Naive thymus-derived CD8-positive, alpha-beta T cell (primary cell): ENCODE results near the gene DNAH3. TPM values are rescaled to one million over a fixed set of nuclear protein-coding genes. Genes with fewer than 3 reads are reported as not detected.
A peak's percentile ranks its signal among the peaks of the same experiment; 100 is the strongest.
"Not testable (repeated sequence)": the region's sequence is repeated elsewhere in the genome, so short reads cannot be mapped to it uniquely, and the experiment has no call there.

ENCODE experiments used
- ATAC-seq, 2 donors: fragments of 150-1000 bp; cut with Tn5 transposase in 1 of 2; sonication (Bioruptor Pico), chemical (Tn5 transposase) in 1 of 2; 1 replicate in 1 of 2; 2 replicates in 1 of 2; pipeline ENCODE4 v1.10.0; 2021; ENCODE audit warnings: mild to moderate bottlenecking in 2 of 2, moderate library complexity in 2 of 2
- POLR2A ChIA-PET: fragments of 350-600 bp; sonication (Branson Sonifier 250); formaldehyde crosslinking; loops from one replicate; lab custom pipeline; 2021; ENCODE audit warnings: antibody characterized with exemption; lab: Charles Lee
- DNase-seq, 10 donors: peaks; one replicate each; pipeline versions ENCODE4 v3.0.0 to v3.0.0-alpha.2; 2020 to 2022
- H3K27ac Mint-ChIP-seq, 10 donors: one replicate each; pipeline ENCODE4 v1.8.0; 2020 to 2022; ENCODE audit warnings: mild to moderate bottlenecking in 10 of 10, mixed read lengths in 10 of 10, moderate library complexity in 4 of 10, inconsistent platforms in 1 of 10
- H3K27me3 Mint-ChIP-seq, 5 donors: one replicate each; pipeline ENCODE4 v1.8.0; 2021 to 2022; ENCODE audit warnings: mixed read lengths in 5 of 5
- H3K36me3 Mint-ChIP-seq, 3 donors: one replicate each; pipeline ENCODE4 v1.8.0; 2020 to 2022; ENCODE audit warnings: mixed read lengths in 3 of 3, mild to moderate bottlenecking in 2 of 3, inconsistent platforms in 1 of 3
- H3K4me1 Mint-ChIP-seq, 4 donors: one replicate each; pipeline ENCODE4 v1.8.0; 2021 to 2022; ENCODE audit warnings: mixed read lengths in 4 of 4
- H3K4me3 Mint-ChIP-seq, 10 donors: one replicate each; pipeline ENCODE4 v1.8.0; 2020 to 2022; ENCODE audit warnings: mild to moderate bottlenecking in 10 of 10, mixed read lengths in 10 of 10, moderate library complexity in 6 of 10, inconsistent platforms in 1 of 10
- H3K9me3 Mint-ChIP-seq, 9 donors: one replicate each; pipeline ENCODE4 v1.8.0; 2020 to 2022; ENCODE audit warnings: mixed read lengths in 9 of 9, mild to moderate bottlenecking in 3 of 9, inconsistent platforms in 1 of 9, moderate library complexity in 1 of 9
- polyA plus RNA-seq, 3 donors: library from polyadenylated mRNA; unstranded; fragments of 300-500 nt; fragmentation: Illumina TruSeq; gene quantifications; one replicate each; pipeline ENCODE4 v1.2.3, GENCODE V29; 2021
- total RNA-seq, 8 experiments: library from RNA in 2 of 8; stranded (reverse) in 2 of 8; gene quantifications; one replicate each; pipeline ENCODE4 v1.2.3 and lab custom pipeline; 2021 to 2026

DNAH3 gene
- total and polyA plus RNA-seq, 5 experiments from 2014 or later: not detected

DNA sequence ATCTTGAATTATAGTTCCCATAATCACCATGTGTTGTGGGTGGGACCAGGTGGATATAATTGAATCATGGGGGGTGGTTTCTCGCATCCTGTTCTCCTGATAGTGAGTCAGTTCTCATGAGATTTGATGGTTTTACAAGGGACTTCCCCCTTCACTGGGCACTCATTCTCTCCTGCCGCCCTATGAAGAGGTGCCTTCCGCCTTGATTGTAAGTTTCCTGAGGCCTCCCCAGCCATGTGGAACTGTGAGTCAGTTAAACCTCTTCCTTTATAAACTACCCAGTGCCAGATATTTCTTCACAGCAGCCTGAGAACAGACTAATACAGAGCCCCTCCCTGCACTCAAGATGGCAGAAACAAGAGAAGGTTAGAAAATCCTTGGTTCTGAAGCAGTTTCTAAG is 34.2 kb upstream of the DNAH3 start:
- POLR2A ChIA-PET: no interaction called here
- H3K27ac Mint-ChIP-seq: no peak overlapping the region
- no peak for ATAC-seq
- H3K27me3 Mint-ChIP-seq: peaks cover 0 to 8% (median 0%) of the 10 kb centered on the region in 5 donors
- no peak for DNase-seq
- peaks cover 7 to 18% (median 14%) of the 10 kb centered on the region in 3 donors for H3K36me3 Mint-ChIP-seq
- no peak overlapping the region for H3K4me3 Mint-ChIP-seq
- H3K9me3 Mint-ChIP-seq: peaks cover 0 to 5% (median 0%) of the 10 kb centered on the region in 9 donors
- H3K4me1 Mint-ChIP-seq: peaks cover 0 to 8% (median 3%) of the 10 kb centered on the region in 4 donors

DNA sequence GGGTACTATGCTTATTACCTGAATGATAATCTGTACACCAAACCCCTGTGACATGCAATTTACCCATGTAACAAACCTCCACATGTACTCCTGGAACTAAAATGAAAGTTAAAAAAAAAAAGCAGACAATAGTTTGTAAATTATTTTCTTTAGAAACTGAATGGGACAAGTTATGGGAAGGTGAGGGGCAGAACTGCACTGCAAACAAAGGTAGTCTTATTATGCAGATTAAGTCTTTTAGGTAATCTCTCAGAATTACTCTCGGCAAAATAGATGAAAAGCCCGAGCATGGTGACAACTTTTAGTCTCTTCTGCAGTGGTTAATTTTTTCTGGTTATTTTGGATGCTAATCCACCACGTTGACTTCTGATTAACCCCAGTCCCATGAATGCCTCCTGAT is 33.3 kb upstream of the DNAH3 start:
- Mint-ChIP-seq H3K27me3 (peaks cover 0 to 3% (median 0%) of the 10 kb centered on the region in 5 donors), H3K27ac (no peak overlapping the region), H3K9me3 (peaks cover 0 to 5% (median 1%) of the 10 kb centered on the region in 9 donors), H3K36me3 (peaks cover 8 to 27% (median 23%) of the 10 kb centered on the region in 3 donors), H3K4me1 (peaks cover 0 to 8% (median 3%) of the 10 kb centered on the region in 4 donors), H3K4me3 (no peak overlapping the region)
- no peak for DNase-seq
- POLR2A ChIA-PET: no interaction called here
- no peak for ATAC-seq

DNA sequence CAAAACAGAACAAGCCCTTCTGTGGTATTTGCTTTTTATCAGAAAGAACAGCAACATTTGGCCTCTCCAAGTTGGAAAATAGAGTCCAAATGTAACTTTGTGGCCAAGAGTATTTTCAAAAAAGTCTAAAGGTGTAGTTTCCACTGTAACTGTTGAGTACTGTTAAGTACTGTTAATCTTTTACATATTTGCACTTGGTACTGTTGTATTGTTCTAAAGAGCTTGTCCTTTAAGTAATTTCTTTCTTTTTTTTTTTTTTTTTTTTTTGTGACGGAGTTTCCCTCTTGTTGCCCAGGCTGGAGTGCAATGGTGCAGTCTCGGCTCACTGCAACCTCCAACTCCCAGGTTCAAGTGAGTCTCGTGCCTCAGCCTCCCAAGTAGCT is 29.3 kb upstream of the DNAH3 start:
- no peak for ATAC-seq
- H3K4me3 Mint-ChIP-seq: no peak overlapping the region
- H3K27ac Mint-ChIP-seq: no peak overlapping the region
- H3K9me3 Mint-ChIP-seq: peaks cover 0 to 9% (median 2%) of the 10 kb centered on the region in 9 donors
- DNase-seq: no peak
- H3K27me3 Mint-ChIP-seq: no peaks in the 10 kb centered on the region
- peaks cover 18 to 57% (median 44%) of the 10 kb centered on the region in 3 donors for H3K36me3 Mint-ChIP-seq
- POLR2A ChIA-PET: no interaction called here
- peaks cover 0 to 4% (median under 1%) of the 10 kb centered on the region in 4 donors for H3K4me1 Mint-ChIP-seq

DNA sequence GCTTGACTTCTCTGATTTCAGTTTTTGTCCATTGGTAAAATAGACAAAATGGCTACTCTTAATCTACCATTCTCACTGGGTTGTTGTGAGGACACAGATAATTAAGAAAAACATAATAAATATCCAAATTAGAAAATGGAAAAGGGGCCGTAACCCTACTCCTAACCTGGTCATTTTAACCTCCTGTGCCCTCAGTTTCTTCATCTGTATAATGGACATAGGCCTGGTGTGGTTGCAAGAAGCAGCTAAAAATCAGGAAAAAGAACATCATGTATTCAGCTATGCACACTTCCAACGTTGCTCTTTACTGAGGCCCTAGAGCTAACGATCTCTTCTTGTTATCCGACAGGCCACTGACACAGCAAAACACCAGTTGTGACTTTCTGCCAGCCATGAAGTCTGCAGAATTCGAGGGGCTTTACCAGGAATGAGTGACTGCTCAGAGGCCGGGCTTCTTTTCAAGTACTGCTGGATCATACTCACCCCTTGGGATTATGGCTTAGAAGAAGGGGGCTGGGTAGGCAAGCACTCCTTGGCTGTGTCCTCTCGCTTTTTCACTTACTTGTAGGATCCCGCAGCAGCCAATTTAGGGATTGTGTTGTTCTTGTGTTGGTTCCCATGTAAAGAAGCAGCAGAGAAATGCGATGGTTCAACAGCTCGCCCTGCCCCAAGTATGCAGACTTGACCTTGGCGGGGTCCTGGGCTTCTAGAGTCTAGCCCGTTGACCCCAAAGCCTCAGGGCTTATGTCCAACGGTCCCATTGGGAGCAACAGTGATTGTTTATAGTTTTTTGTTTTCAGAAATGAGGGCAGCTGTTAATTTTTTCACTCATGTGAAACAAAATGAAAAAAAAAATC is 28.7 kb upstream of the DNAH3 start:
- POLR2A ChIA-PET: no interaction called here
- H3K4me1 Mint-ChIP-seq: peaks cover 0 to 1% (median under 1%) of the 10 kb centered on the region in 4 donors
- no peak for DNase-seq
- no peak overlapping the region for H3K27ac Mint-ChIP-seq
- no peak overlapping the region for H3K4me3 Mint-ChIP-seq
- no peak for ATAC-seq
- no peaks in the 10 kb centered on the region for H3K27me3 Mint-ChIP-seq
- peaks cover 0 to 9% (median 2%) of the 10 kb centered on the region in 9 donors for H3K9me3 Mint-ChIP-seq
- H3K36me3 Mint-ChIP-seq: peaks cover 18 to 63% (median 44%) of the 10 kb centered on the region in 3 donors

DNA sequence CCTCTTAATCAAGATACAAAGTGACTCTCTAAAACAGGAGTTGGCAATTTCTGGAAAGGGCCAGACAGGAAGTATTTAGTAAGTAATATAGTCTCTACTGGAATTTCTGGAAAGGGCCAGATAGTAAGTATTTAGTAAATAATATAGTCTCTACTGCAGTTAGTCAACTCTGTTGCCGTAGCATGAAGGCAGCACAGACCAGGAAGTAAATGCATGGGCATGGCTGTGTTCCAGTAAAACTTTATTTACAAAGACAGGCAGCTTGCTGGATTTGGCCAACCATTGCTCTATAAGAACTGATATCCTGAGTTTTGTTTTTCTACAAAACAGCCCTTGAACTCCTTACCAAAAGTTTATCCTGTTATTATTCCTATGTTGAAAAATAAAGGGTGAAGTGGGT is 24.8 kb upstream of the DNAH3 start:
- H3K9me3 Mint-ChIP-seq: peaks cover 0 to 9% (median 2%) of the 10 kb centered on the region in 9 donors
- no peak for ATAC-seq
- POLR2A ChIA-PET: no interaction called here
- peaks cover 11 to 83% (median 50%) of the 10 kb centered on the region in 3 donors for H3K36me3 Mint-ChIP-seq
- DNase-seq: no peak
- no peaks in the 10 kb centered on the region for H3K27me3 Mint-ChIP-seq
- H3K4me1 Mint-ChIP-seq: peaks cover 0 to 1% (median 0%) of the 10 kb centered on the region in 4 donors
- no peak overlapping the region for H3K27ac Mint-ChIP-seq
- H3K4me3 Mint-ChIP-seq: no peak overlapping the region

DNA sequence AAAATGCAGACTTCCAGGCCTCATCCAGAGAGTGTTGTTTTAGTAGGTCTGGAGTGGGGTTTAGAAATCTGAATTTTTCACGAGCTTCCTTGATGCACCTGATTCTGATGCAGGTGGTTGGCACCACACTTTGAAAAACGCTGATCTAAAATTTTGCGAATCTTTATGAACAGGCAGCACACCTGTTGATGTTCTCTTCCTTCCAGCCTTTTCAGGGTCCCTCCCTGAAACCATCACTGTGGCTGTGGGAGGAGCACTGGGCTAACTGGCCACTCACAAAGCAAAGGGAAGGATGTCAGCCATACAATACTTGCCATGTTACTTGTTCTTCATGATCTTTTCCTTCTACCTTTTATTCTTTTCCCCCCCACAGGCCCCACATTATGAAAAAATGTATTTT is 22.0 kb upstream of the DNAH3 start:
- no peaks in the 10 kb centered on the region for H3K4me1 Mint-ChIP-seq
- no peak for ATAC-seq
- H3K4me3 Mint-ChIP-seq: no peak overlapping the region
- POLR2A ChIA-PET: no interaction called here
- H3K9me3 Mint-ChIP-seq: no peaks in the 10 kb centered on the region
- no peak overlapping the region for H3K27ac Mint-ChIP-seq
- H3K36me3 Mint-ChIP-seq: peaks cover 0 to 62% (median 29%) of the 10 kb centered on the region in 3 donors
- no peaks in the 10 kb centered on the region for H3K27me3 Mint-ChIP-seq
- DNase-seq: no peak

DNA sequence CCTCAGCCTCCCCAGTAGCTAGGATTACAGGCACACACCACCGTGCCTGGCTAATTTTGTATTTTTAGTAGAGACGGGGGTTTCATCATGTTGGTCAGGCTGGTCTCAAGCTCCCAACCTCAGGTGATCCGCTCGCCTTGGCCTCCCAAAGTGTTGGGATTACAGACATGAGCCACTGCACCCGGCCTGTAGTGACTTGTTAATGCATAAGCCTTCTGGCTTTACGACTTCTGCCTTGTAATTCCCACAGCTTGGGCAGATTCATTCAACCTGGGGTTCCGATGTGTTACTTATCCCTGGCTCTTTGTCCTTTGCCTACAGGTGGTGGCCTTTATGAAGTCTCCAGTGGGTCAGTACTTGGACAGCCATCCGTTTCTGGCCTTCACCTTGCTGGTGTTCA is 19.5 kb upstream of the DNAH3 start:
- Mint-ChIP-seq H3K27ac (peak overlapping the region in 1 of 10 donors; percentile 38), H3K36me3 (peaks cover 5 to 54% (median 23%) of the 10 kb centered on the region in 3 donors)
- H3K4me3 Mint-ChIP-seq, H3K9me3 Mint-ChIP-seq, H3K4me1 Mint-ChIP-seq, H3K27me3 Mint-ChIP-seq, DNase-seq, ATAC-seq, POLR2A ChIA-PET: not testable (repeated sequence)

DNA sequence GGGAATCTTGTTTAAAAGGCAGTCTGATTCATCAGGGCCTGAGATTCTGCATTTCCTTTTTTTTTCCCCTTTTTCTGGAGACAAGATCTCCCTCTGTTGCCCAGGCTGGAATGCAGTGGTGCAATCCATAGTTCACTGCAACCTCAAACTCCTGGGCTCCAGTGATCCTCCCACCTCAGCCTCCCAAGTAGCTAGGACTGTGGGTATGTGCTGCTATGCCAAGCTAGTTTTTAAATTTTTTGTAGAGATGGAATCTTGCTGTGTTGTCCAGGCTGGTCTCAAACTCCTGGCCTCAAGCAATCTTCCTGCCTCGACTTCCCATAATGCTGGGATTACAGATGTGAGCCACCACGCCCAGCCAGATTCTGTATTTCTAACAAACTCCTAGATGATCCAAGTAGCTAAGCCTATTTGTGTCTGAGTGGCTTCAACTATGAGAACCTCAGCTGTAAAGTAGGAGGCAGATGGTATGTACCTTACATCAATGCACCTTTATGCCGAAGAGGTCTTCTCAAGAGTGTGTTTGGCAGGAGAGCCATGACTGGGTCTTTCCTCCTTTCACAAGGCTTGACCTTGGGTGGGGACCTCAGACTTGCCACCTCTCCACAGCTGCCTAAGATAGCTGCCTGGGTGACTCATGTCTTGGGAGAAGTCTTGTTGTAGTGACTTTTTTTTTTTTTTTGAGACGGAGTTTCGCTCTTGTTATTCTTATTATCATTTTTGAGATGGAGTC is 18.8 kb upstream of the DNAH3 start:
- Mint-ChIP-seq H3K27ac (peak overlapping the region in 1 of 10 donors; percentile 67), H3K27me3 (no peaks in the 10 kb centered on the region), H3K36me3 (peaks cover 5 to 53% (median 23%) of the 10 kb centered on the region in 3 donors), H3K4me1 (peaks cover 0 to 2% (median 0%) of the 10 kb centered on the region in 4 donors), H3K9me3 (no peaks in the 10 kb centered on the region), H3K4me3 (no peak overlapping the region)
- no peak for ATAC-seq
- DNase-seq: no peak
- POLR2A ChIA-PET: no interaction called here

DNA sequence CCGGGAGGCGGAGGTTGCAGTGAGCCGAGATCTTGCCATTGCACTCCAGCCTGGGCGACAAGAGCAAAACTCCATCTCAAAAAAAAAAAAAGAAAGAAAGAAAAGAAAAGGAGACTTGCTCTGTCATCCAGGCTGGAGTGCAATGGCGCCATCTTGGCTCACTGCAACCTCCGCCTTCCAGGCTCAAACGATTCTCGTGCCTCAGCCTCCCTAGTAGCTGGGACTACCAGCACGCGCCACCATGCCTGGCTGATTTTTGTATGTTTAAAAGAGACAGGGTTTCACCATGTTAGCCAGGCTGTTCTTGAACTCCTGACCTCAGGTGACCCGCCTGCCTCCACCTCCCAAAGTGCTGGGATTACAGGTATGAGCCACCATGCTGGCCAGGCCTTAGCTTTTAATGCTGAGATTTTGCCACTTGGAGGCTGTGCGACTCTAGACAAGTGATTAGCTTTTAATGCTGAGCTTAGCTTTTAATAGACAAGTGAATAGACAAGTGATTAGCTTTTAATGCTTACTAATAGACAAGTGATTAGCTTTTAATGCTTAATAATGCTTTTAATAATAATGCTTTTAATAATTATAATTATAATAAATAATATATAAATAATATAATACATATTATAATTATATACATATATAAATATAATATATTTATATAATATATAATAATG is 17.4 kb upstream of the DNAH3 start:
- peak in 2 of 10 donors; percentile 11 to 21 for DNase-seq
- H3K4me1 Mint-ChIP-seq: peaks cover 0 to 2% (median under 1%) of the 10 kb centered on the region in 4 donors
- H3K27ac Mint-ChIP-seq: no peak overlapping the region
- no peaks in the 10 kb centered on the region for H3K27me3 Mint-ChIP-seq
- POLR2A ChIA-PET: no interaction called here
- H3K4me3 Mint-ChIP-seq: no peak overlapping the region
- no peak for ATAC-seq
- peaks cover 5 to 45% (median 21%) of the 10 kb centered on the region in 3 donors for H3K36me3 Mint-ChIP-seq
- H3K9me3 Mint-ChIP-seq: no peaks in the 10 kb centered on the region

DNA sequence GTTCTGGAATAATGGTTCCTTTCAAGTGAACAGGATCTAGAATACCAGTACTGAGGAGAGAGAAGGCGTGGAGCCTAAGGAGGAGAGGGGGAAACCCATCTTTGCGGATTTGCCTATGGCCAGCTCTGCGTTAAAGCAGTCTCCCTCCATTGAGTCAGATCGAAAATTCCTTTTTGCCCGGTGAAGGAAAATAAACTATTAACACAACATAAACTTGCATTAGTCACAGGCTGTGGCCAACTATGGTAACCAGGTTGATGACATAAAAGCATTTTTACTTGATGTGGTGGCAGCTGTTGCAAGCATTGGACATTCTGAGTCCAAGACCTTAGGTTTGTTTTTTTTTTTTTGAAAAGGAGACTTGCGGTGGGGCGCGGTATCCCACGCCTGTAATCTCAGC is 16.7 kb upstream of the DNAH3 start:
- POLR2A ChIA-PET: no interaction called here
- H3K27me3 Mint-ChIP-seq: no peaks in the 10 kb centered on the region
- H3K36me3 Mint-ChIP-seq: peaks cover 5 to 44% (median 16%) of the 10 kb centered on the region in 3 donors
- DNase-seq: no peak
- no peaks in the 10 kb centered on the region for H3K9me3 Mint-ChIP-seq
- no peak overlapping the region for H3K27ac Mint-ChIP-seq
- H3K4me3 Mint-ChIP-seq: no peak overlapping the region
- ATAC-seq: no peak
- H3K4me1 Mint-ChIP-seq: peaks cover 0 to 5% (median 3%) of the 10 kb centered on the region in 4 donors

DNA sequence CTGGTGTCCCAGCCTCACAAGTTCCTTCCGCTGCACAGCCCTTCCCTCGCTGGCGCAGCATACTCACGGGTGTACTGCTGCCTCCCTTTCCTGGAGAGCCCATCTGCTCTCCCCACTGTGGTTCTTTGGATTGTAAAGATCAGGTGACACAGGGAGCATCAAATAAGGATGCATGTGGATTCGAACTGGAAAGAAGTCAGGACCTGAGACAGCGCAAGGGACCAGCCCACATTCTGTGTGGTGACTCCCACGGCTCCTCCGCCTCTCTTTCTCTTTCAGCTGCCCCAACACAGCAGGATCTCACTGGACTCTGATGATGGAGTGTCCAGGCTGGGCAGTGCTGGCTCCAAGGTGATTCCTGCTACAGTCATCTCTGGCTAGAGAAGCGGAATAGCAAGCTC is 15.9 kb upstream of the DNAH3 start:
- Mint-ChIP-seq H3K9me3 (no peaks in the 10 kb centered on the region), H3K4me1 (peaks cover 0 to 5% (median 4%) of the 10 kb centered on the region in 4 donors), H3K27ac (no peak overlapping the region), H3K27me3 (no peaks in the 10 kb centered on the region), H3K36me3 (peaks cover 5 to 40% (median 16%) of the 10 kb centered on the region in 3 donors), H3K4me3 (no peak overlapping the region)
- ATAC-seq (no peak), DNase-seq (no peak)
- POLR2A ChIA-PET: no interaction called here

DNA sequence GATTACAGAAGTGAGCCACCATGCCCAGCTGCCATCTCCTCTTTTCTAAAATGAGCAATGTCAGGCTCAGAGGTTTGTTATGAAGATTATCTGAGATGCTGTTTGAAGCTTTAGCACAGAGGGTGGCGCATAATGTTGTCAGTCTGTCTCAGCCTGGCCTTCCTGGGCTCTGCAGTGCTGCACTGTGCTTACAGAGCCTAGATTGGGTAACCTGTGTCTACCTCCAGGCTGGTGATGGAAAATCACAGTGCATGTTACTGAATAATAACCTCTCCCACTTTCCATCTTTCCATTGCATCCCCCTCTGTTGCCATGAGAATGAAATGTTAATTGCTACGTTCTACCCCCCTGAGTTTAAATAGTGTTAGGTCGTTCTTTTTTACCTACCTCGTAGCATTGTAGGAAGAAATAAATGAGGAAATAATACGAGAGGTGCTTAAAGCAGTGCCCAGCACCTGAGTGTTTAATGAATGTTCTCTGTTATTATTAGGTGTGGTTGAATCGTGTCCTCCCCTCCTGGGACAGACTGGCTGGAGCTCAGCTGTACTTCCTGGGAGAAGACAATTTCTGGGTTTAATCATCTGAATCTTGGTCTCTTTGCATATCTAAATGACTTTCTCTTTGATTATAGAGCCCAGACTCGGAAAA is 14.0 kb upstream of the DNAH3 start:
- Mint-ChIP-seq H3K4me1 (peaks cover 4 to 9% (median 6%) of the 10 kb centered on the region in 4 donors), H3K4me3 (no peak overlapping the region), H3K9me3 (no peaks in the 10 kb centered on the region), H3K27ac (no peak overlapping the region), H3K27me3 (no peaks in the 10 kb centered on the region), H3K36me3 (peaks cover 2 to 35% (median 5%) of the 10 kb centered on the region in 3 donors)
- no peak for DNase-seq
- POLR2A ChIA-PET: no interaction called here
- no peak for ATAC-seq
